B cell (primary cell): ENCODE measurements around the gene EGFR. TPM values are rescaled to one million over a fixed set of nuclear protein-coding genes. Genes with fewer than 3 reads are reported as not detected.

Source experiments
- ATAC-seq: fragments of 200-7000 bp; cut with Tn5 transposase; one replicate; pipeline ENCODE4 v1.10.0; 2021; ENCODE audit warnings: low read depth, mild to moderate bottlenecking, moderate number of reproducible peaks, moderate library complexity
- CTCF ChIA-PET: fragments of 350-600 bp; sonication (Branson Sonifier 250); formaldehyde crosslinking; loops from one replicate; lab custom pipeline; 2021; ENCODE audit warnings: antibody characterized with exemption, inconsistent platforms; lab: Charles Lee
- POLR2A ChIA-PET: fragments of 350-600 bp; sonication (Branson Sonifier 250); formaldehyde crosslinking; loops from one replicate; lab custom pipeline; 2021; ENCODE audit warnings: antibody characterized with exemption; lab: Charles Lee
- DNase-seq: peaks from one replicate; pipeline ENCODE4 v3.0.0; 2013
- H2AFZ ChIP-seq: 2 replicates; pipeline ENCODE4 v1.6.1; 2012; ENCODE audit warnings: mild to moderate bottlenecking, low read depth, low read length; ENCODE audit not compliant: insufficient read depth, poor library complexity, severe bottlenecking
- H3K27ac ChIP-seq, 2 donors: 1 replicate in 1 of 2; 2 replicates in 1 of 2; pipeline ENCODE4 v1.5.1; 2012 to 2013; ENCODE audit warnings: low read length in 2 of 2, mild to moderate bottlenecking in 2 of 2, moderate library complexity in 1 of 2
- H3K27me3 ChIP-seq, 4 experiments: fragments of 200-600 bp in 1 of 4; sonication (generic) in 1 of 4; replicated peaks in 1 of 4; 1 replicate in 2 of 4; 2 replicates in 2 of 4; pipeline versions ENCODE4 v1.6.1 to v1.7.0; 2013 to 2016; ENCODE audit warnings: low read length in 3 of 4, mild to moderate bottlenecking in 2 of 4, mixed read lengths in 1 of 4, moderate library complexity in 1 of 4; ENCODE audit not compliant: insufficient read depth in 4 of 4, control insufficient read depth in 3 of 4; ENCODE audit errors: control extremely low read depth in 1 of 4
- H3K36me3 ChIP-seq, 2 experiments: replicated peaks in 1 of 2; 1 replicate in 1 of 2; 2 replicates in 1 of 2; pipeline versions ENCODE4 v1.6.1 to v1.7.1; 2013; ENCODE audit warnings: low read length in 1 of 2; ENCODE audit not compliant: insufficient read depth in 2 of 2, control insufficient read depth in 1 of 2; ENCODE audit errors: control extremely low read depth in 1 of 2, extremely low read depth in 1 of 2
- H3K4me1 ChIP-seq, 2 donors: fragments of 200-600 bp in 1 of 2; sonication (generic) in 1 of 2; 1 replicate in 1 of 2; 2 replicates in 1 of 2; pipeline versions ENCODE4 v1.5.1 to v1.6.1; 2013 to 2017; ENCODE audit warnings: low read length in 2 of 2; ENCODE audit not compliant: control insufficient read depth in 2 of 2, insufficient read depth in 2 of 2
- H3K4me2 ChIP-seq: replicated peaks from 2 replicates; pipeline ENCODE3; 2012; ENCODE audit warnings: mild to moderate bottlenecking, low read depth, low read length; ENCODE audit not compliant: poor library complexity, severe bottlenecking
- H3K4me3 ChIP-seq, 5 experiments: fragments of 200-600 bp in 1 of 5; sonication (generic) in 1 of 5; 1 replicate in 3 of 5; 2 replicates in 2 of 5; pipeline versions ENCODE4 v1.5.1 to v1.7.0; 2011 to 2016; ENCODE audit warnings: low read length in 4 of 5, mild to moderate bottlenecking in 4 of 5, low read depth in 2 of 5, control low read depth in 1 of 5, moderate library complexity in 1 of 5; ENCODE audit not compliant: insufficient read depth in 1 of 5; ENCODE audit errors: control extremely low read depth in 1 of 5, extremely low read depth in 1 of 5
- H3K79me2 ChIP-seq: fragments of 200-600 bp; sonication (generic); one replicate; pipeline ENCODE4 v1.6.0; 2016; ENCODE audit warnings: low read length; ENCODE audit not compliant: control insufficient read depth, insufficient read depth
- H3K9ac ChIP-seq: fragments of 200-600 bp; sonication (generic); 2 replicates; pipeline ENCODE4 v1.6.1; 2017; ENCODE audit warnings: mild to moderate bottlenecking, low read length, moderate library complexity
- H3K9me3 ChIP-seq, 3 donors: one replicate each; pipeline versions ENCODE4 v1.6.1 to v1.7.1; 2013; ENCODE audit warnings: low read length in 2 of 3; ENCODE audit not compliant: control insufficient read depth in 2 of 3, insufficient read depth in 1 of 3; ENCODE audit errors: control extremely low read depth in 1 of 3
- H4K20me1 ChIP-seq: 2 replicates; pipeline ENCODE4 v1.6.0; 2012; ENCODE audit warnings: mild to moderate bottlenecking, low read length; ENCODE audit not compliant: insufficient read depth, control insufficient read depth, poor library complexity, severe bottlenecking
- H3K27ac Mint-ChIP-seq: one replicate; pipeline ENCODE4 v1.8.0; 2021; ENCODE audit warnings: mixed read lengths
- H3K27me3 Mint-ChIP-seq: one replicate; pipeline ENCODE4 v1.8.0; 2021; ENCODE audit warnings: mixed read lengths
- H3K4me1 Mint-ChIP-seq: one replicate; pipeline ENCODE4 v1.8.0; 2021; ENCODE audit warnings: mixed read lengths
- H3K4me3 Mint-ChIP-seq: one replicate; pipeline ENCODE4 v1.8.0; 2021; ENCODE audit warnings: mixed read lengths
- H3K9me3 Mint-ChIP-seq: one replicate; pipeline ENCODE4 v1.8.0; 2022; ENCODE audit warnings: mixed read lengths; ENCODE audit not compliant: insufficient read depth
- CTCF ChIP-seq: fragments of 200-600 bp; IDR thresholded peaks from one replicate; pipeline ENCODE4 v1.8.0; 2022; ENCODE audit warnings: antibody characterized with exemption, mild to moderate bottlenecking
- EZH2 ChIP-seq: IDR thresholded peaks from 2 replicates; pipeline ENCODE4 v1.6.1; 2012; ENCODE audit warnings: borderline replicate concordance, low read depth, mild to moderate bottlenecking, moderate library complexity, low read length; ENCODE audit not compliant: insufficient read depth, poor library complexity, severe bottlenecking
- WGBS: methylation state at CpG from one replicate; pipeline ENCODE4 v1.1.5; 2013; ENCODE audit warnings: missing lambda C conversion rate; ENCODE audit not compliant: insufficient coverage; 5-methylcytosine and 5-hydroxymethylcytosine counted together
- intact Hi-C: fragments of 100-400 bp; cut with micrococcal nuclease; formaldehyde crosslinking; loops from one replicate; pipeline ENCODE4 v1.10.0; 2022
- polyA plus RNA-seq: library from polyadenylated mRNA; depleted of rRNA; stranded (reverse); fragments of >200 nt; gene quantifications from 2 replicates; pipeline ENCODE4 v1.2.3, GENCODE V29; 2012
- total RNA-seq, 2 donors: library from RNA; stranded (reverse); fragments of 120-200 nt in 1 of 2; gene quantifications; 1 replicate in 1 of 2; 2 replicates in 1 of 2; pipeline versions ENCODE4 v1.2.3 to v1.2.4, GENCODE V29; 2013 to 2022

The EGFR gene
- total and polyA plus RNA-seq, 2 donors (not counting 1 experiment from before 2014, with no cell fraction given): not detected

DNA sequence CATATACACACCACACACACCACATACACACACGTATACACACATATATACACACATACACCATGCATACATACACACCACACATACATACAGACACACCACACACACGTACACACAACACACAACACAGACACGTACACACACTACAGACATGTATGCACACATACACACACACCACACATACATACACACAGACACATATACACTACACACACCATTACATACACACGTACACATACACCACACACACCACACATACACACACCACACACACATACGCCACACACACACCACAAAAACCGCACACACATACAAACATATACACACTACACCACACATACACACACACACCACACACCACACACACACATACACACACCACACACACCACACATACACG is 184.5 kb downstream of the EGFR start:
- no peak overlapping the region for H2AFZ ChIP-seq
- ATAC-seq (no peak), DNase-seq (no peak)
- ChIA-PET POLR2A (no interaction called here), CTCF (no interaction called here)
- TF ChIP-seq CTCF: no peak
- TF ChIP-seq EZH2: no peak
- H3K27me3 ChIP-seq: no peaks in the 10 kb centered on the region
- H3K4me1 Mint-ChIP-seq: no peaks in the 10 kb centered on the region
- no peak overlapping the region for H3K4me3 Mint-ChIP-seq
- peaks cover 0 to 5% (median 0%) of the 10 kb centered on the region in 3 donors for H3K9me3 ChIP-seq
- no peak overlapping the region for H3K27ac Mint-ChIP-seq
- H3K9ac ChIP-seq: no peak overlapping the region
- H4K20me1 ChIP-seq: no peaks in the 10 kb centered on the region
- intact Hi-C loops: no loop called here
- no peak overlapping the region for H3K4me3 ChIP-seq
- H3K27ac ChIP-seq: no peak overlapping the region
- H3K4me1 ChIP-seq: no peaks in the 10 kb centered on the region
- H3K79me2 ChIP-seq: no peaks in the 10 kb centered on the region
- H3K36me3 ChIP-seq: no peaks in the 10 kb centered on the region
- H3K4me2 ChIP-seq: no peak overlapping the region
- H3K9me3 Mint-ChIP-seq: no peaks in the 10 kb centered on the region
- WGBS: 83% methylated on average over 6 of the region's 7 CpGs
- H3K27me3 Mint-ChIP-seq: no peaks in the 10 kb centered on the region

- DNase-seq (no peak), ATAC-seq (no peak)
- Mint-ChIP-seq H3K27me3 (no peaks in the 10 kb centered on the region), H3K4me1 (no peaks in the 10 kb centered on the region), H3K4me3 (no peak overlapping the region), H3K27ac (no peak overlapping the region), H3K9me3 (no peaks in the 10 kb centered on the region)
- no peak overlapping the region for H2AFZ ChIP-seq
- CTCF ChIA-PET: interaction anchor here (0.7 kb wide), 1 partner anchor 77 kb away, joined by 3 read pairs; no protein-coding TSS in a partner anchor
- intact Hi-C loops: no loop called here
- H3K4me1 ChIP-seq: no peaks in the 10 kb centered on the region
- no peak overlapping the region for H3K4me2 ChIP-seq
- H4K20me1 ChIP-seq: no peaks in the 10 kb centered on the region
- H3K79me2 ChIP-seq: no peaks in the 10 kb centered on the region
- H3K4me3 ChIP-seq: no peak overlapping the region
- no peak overlapping the region for H3K27ac ChIP-seq
- H3K36me3 ChIP-seq: no peaks in the 10 kb centered on the region
- POLR2A ChIA-PET: no interaction called here
- no peak overlapping the region for H3K9ac ChIP-seq
- peaks cover 0 to 5% (median 0%) of the 10 kb centered on the region in 4 experiments for H3K27me3 ChIP-seq
- H3K9me3 ChIP-seq: peaks cover 0 to 5% (median 0%) of the 10 kb centered on the region in 3 donors
- TF ChIP-seq CTCF: no peak
- 79% methylated on average over 14 of the region's 16 CpGs for WGBS
These were observed 186.5 kb downstream of the EGFR start for GRCh38 chr7:55205124-55205955.
